ENCODE measurements around the gene KLHL1.

DNA sequence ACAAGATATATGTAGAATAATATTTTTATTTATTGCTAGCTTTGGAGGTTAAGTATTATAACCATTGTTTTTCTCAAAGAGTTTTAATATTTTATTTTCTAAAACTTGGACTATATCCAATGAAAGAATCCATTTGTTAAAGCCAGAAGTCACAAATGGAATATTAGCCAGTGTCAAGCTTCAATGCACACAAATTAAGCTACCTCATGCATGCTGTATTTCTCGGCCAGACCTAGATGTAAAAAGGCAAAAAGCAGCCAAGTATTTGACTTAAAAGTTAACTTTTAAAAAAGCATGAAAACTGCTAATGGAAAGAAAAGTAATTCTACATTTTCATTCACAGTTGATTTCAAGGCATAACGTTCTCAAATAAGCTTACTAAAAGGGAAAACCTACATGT lies 160.7 kb downstream of the KLHL1 start:
- TF ChIP-seq NR4A1 (CRISPR knock-in tag; IDR thresholded peaks at IDR 0.05) (no peak), NR4A1 (tag; IDR thresholded peaks at IDR 0.05) (no peak), CEBPG (CRISPR knock-in tag; IDR thresholded peaks at IDR 0.05) (no peak), CEBPG (tag; conservative IDR thresholded peaks at IDR 0.05 in 1 of 2, IDR thresholded peaks at IDR 0.05 in 1 of 2) (no peak), SMC3 (conservative IDR thresholded peaks at IDR 0.05; ENCODE audit: insufficient read depth, low read depth, low read length) (no peak), JUND (IDR thresholded peaks at IDR 0.05; ENCODE audit: borderline replicate concordance, low read depth, low read length) (no peak), JUND (tag; IDR thresholded peaks at IDR 0.05; ENCODE audit: borderline replicate concordance, low read depth, low read length) (no peak), FOXJ3 (CRISPR knock-in tag; IDR thresholded peaks at IDR 0.05) (no peak), ZNF280B (CRISPR knock-in tag; IDR thresholded peaks at IDR 0.05) (no peak), FIP1L1 (IDR thresholded peaks at IDR 0.05; ENCODE audit: low read depth, low read length, poor library complexity, severe bottlenecking) (no peak), USF2 (CRISPR knock-in tag; IDR thresholded peaks at IDR 0.05) (no peak)
- TF ChIP-seq, protein P1, sequence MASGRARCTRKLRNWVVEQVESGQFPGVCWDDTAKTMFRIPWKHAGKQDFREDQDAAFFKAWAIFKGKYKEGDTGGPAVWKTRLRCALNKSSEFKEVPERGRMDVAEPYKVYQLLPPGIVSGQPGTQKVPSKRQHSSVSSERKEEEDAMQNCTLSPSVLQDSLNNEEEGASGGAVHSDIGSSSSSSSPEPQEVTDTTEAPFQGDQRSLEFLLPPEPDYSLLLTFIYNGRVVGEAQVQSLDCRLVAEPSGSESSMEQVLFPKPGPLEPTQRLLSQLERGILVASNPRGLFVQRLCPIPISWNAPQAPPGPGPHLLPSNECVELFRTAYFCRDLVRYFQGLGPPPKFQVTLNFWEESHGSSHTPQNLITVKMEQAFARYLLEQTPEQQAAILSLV (tag; IDR thresholded peaks at IDR 0.05) = no peak
- TF ChIP-seq, protein P2, sequence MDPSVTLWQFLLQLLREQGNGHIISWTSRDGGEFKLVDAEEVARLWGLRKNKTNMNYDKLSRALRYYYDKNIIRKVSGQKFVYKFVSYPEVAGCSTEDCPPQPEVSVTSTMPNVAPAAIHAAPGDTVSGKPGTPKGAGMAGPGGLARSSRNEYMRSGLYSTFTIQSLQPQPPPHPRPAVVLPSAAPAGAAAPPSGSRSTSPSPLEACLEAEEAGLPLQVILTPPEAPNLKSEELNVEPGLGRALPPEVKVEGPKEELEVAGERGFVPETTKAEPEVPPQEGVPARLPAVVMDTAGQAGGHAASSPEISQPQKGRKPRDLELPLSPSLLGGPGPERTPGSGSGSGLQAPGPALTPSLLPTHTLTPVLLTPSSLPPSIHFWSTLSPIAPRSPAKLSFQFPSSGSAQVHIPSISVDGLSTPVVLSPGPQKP (CRISPR knock-in tag; IDR thresholded peaks at IDR 0.05) = no peak
